GM12873 (cell line): Measurements from ENCODE around the gene SQSTM1.

Experiments
- TF ChIP-seq, protein P1 (sequence below): IDR thresholded peaks from 2 replicates; pipeline ENCODE4 v1.5.1; 2012; ENCODE audit warnings: low read depth, mild to moderate bottlenecking, moderate library complexity, low read length, control low read depth; ENCODE audit not compliant: insufficient read depth; ENCODE audit errors: missing control alignments

Gene SQSTM1

DNA sequence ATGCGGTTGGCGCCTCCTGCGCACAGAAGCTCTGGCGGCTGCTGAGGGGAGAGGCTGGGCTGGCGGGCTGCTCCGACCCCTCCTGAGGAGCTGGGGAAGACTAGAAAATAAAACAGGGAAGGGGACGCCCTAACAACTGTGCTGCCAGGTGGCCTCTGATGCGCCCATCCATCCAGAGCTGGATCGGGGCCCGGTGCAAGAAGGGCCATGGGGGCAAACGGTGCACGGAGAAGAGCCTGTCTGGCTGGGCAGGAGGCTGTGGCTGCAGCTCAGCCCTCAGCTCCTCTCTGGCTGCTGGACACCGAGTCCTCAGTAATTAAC lies 58.9 kb downstream of the SQSTM1 start:
- TF ChIP-seq, protein P1, sequence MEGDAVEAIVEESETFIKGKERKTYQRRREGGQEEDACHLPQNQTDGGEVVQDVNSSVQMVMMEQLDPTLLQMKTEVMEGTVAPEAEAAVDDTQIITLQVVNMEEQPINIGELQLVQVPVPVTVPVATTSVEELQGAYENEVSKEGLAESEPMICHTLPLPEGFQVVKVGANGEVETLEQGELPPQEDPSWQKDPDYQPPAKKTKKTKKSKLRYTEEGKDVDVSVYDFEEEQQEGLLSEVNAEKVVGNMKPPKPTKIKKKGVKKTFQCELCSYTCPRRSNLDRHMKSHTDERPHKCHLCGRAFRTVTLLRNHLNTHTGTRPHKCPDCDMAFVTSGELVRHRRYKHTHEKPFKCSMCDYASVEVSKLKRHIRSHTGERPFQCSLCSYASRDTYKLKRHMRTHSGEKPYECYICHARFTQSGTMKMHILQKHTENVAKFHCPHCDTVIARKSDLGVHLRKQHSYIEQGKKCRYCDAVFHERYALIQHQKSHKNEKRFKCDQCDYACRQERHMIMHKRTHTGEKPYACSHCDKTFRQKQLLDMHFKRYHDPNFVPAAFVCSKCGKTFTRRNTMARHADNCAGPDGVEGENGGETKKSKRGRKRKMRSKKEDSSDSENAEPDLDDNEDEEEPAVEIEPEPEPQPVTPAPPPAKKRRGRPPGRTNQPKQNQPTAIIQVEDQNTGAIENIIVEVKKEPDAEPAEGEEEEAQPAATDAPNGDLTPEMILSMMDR: no peak

DNA sequence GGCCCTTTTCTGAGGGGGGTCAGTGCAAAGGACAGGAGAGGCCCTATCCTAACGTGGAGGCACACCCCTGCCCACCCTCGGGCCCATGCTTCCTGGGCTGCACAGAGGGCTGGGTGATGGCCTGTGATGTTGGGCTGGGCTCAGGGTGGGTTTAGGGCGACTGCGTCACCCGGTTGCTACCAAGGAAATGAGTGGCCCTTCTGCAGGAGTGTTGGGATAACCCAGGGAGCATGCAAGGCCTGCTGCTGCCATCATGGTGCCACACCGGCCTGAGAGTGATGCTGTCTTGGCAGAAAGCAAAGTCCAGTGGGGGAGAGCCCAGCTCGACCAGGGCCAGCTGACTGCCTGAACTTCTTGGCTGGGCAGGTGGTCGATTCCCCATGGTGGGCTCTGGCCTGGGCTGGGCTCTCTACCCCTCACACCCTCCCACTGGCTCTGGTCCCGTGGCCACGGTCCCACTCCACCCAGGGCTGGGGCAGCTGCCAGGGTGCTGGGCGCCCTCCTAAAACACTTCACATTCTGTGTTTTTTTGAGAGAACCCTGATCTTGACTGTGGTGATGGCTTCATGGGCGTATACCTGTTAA lies 59.5 kb downstream of the SQSTM1 start:
- TF ChIP-seq, protein P1: no peak

DNA sequence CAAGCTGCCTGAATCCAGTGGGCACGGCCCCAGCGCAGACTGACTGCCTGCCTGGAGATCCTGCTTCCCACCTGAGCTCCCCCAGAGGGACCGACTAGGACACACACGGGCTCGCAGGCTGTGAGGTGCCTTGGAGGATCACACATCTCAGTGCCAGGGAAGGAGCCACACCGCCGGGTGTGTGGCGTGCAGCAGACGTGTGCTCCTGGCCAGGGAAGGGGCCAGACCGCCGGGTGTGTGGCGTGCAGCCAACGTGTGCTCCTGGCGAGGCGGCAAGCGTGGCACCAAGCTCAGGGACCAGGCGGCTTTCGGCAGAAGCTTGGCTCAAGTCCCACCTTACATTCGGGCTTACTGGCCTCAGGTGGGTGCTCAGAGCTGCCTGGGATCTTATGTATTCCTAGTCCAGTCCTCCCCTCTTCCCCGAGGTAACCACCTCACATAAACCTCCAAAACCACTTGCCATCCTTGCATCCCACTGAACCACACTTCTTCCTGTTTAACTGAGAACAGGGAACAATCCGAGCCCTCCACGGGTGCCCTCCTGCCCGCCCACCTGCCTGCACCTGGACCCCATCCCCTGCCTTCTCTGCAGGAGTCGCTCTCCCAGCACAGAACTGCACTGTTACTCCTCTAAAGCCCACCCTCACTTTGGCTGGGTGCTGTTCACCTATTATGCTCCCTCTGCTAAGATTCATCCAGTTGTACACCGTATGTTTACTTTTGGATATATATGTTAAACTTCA lies 60.3 kb downstream of the SQSTM1 start:
- TF ChIP-seq, protein P1: no peak

DNA sequence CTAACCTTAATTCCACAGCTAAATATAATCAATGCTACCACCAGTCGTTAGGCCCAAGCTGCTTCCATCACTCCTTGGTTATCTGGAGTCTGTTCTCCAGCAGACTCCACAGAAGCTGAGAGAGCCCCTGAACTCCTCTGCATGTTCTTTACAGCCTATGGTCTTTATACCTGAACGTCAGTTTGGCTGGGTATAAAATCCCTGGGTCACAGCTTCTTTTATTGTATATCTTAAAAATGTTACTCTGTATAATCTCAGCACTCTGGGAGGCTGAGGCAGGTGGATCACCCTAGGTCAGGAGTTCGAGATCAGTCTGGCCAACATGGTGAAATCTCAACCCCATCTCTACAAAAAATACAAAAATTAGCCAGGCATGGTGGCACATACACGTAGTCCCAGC lies 61.6 kb downstream of the SQSTM1 start:
- TF ChIP-seq, protein P1: no peak

DNA sequence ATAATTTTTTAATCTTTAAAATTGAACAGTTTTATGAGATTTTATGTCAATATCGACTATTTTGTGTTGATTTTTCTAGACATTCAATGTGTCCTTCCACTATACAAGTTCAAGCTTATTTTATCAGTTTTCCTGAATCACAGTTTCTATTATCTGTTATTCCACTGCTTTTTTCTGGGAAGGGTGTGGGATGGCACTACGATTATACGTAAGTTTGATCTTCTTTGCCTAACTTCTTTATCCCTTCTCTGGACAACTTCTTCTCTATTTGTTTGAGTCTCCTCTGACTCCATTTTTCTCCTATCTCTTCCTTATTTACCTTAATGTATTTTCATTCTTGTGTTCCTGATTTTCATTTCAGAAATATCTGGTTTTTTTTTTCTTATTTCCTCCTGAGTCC lies 62.5 kb downstream of the SQSTM1 start:
- TF ChIP-seq, protein P1: no peak

DNA sequence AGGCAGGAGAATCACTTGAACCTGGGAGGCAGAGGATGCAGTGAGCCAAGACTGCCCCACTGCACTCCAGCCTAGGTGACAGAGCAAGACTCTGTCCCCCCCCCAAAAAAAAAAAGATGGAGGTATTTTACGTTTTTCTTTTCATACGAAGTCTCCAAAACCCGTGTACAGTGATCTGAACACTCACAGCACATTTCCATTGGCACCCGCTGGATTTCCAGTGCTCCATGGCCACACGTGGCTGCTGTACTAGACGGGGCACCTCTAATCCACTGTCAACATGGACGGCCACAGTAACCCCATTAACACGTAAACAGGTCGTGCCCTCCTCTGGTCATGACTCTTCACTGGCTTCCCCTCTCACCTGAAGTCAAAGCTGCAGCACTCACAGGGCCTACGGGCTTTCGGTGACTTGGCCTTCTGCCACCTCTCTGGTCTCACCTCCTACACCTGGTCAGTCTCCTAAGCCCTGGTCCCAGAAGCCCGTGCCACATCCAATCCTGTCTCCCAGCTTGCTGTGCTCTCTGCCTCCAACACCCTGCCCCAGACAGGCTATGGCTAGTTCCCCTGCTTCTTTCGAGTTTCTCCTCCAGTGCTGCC lies 64.9 kb downstream of the SQSTM1 start:
- TF ChIP-seq, protein P1: no peak

DNA sequence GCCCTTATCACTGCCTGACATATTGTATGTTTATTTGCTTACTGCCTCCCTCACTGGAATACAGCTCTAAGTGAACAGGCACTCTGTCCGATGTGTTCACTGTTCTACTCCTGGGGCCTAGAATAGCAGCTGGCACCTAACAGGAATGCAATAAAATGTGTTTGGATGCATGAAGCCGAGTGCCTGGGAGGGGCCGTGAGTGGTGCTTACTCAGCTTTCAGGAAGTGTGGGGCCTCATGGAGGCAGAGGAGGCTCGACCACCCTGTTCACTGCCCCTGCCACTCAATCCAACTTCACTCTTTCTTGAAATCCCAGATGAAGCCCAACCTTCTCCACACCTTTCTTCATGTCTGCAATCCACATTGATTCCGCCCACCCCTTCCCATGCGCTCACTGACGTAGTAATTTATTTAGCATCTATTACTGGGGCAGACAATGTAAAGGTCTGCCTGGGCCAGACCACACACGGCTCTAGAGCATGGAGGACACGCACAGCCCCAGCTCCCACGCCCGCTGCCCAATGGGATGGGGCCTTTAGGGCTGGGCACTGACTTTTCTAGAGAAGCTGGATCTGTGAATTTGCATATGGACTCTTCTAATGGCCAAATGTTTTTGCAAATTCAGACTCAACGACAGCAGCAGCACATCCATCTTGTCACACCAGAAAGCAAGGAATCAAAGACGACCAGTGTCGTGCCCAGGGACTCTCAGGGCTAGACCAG lies 65.6 kb downstream of the SQSTM1 start:
- TF ChIP-seq, protein P1: no peak
